WTC11 (cell line): ENCODE results near the gene SERPINH1. TPM values are rescaled to one million over a fixed set of nuclear protein-coding genes. Genes with fewer than 3 reads are reported as not detected.

Source experiments
- ATAC-seq: fragments of 200-7000 bp; cut with Tn5 transposase; 2 replicates; pipeline ENCODE4 v1.10.0; 2021; ENCODE audit warnings: mild to moderate bottlenecking, moderate library complexity
- CTCF ChIA-PET: fragments of 300-600 bp; sonication (Branson Sonifier 250); formaldehyde crosslinking; loops from one replicate; lab custom pipeline; 2021; ENCODE audit warnings: antibody characterized with exemption; lab: Charles Lee
- POLR2A ChIA-PET: fragments of 350-600 bp; sonication (Branson Sonifier 250); formaldehyde crosslinking; loops from one replicate; lab custom pipeline; 2021; ENCODE audit warnings: antibody characterized with exemption; lab: Charles Lee
- DNase-seq: peaks from one replicate; pipeline ENCODE4 v3.0.0; 2021; ENCODE audit warnings: low spot score
- H3K27ac Mint-ChIP-seq: 2 replicates; pipeline ENCODE4 v1.8.0; 2021; ENCODE audit warnings: mixed read lengths
- H3K27me3 Mint-ChIP-seq: 2 replicates; pipeline ENCODE4 v1.8.0; 2021; ENCODE audit warnings: low read depth, mild to moderate bottlenecking, moderate library complexity, mixed read lengths
- H3K36me3 Mint-ChIP-seq: 2 replicates; pipeline ENCODE4 v1.8.0; 2021; ENCODE audit warnings: mixed read lengths
- H3K4me1 Mint-ChIP-seq: 2 replicates; pipeline ENCODE4 v1.8.0; 2022; ENCODE audit warnings: mixed read lengths
- H3K4me3 Mint-ChIP-seq: 2 replicates; pipeline ENCODE4 v1.8.0; 2021; ENCODE audit warnings: mild to moderate bottlenecking, moderate library complexity, mixed read lengths
- H3K9me3 Mint-ChIP-seq: 2 replicates; pipeline ENCODE4 v1.8.0; 2021; ENCODE audit warnings: mixed read lengths
- ARID4B ChIP-seq: sonication (generic); formaldehyde crosslinking; IDR thresholded peaks from 2 replicates; pipeline ENCODE4 v1.8.0; 2023; ENCODE audit warnings: missing genetic modification reagents, mild to moderate bottlenecking, borderline replicate concordance
- EMX1 ChIP-seq: fragments of 250-450 bp; sonication (Bioruptor Pico); IDR thresholded peaks from 2 replicates; pipeline ENCODE4 v1.8.0; 2021; ENCODE audit warnings: mild to moderate bottlenecking
- GABPB1 ChIP-seq: sonication (generic); formaldehyde crosslinking; IDR thresholded peaks from 2 replicates; pipeline ENCODE4 v1.8.1; 2023; ENCODE audit warnings: mild to moderate bottlenecking, missing genetic modification reagents
- HMGXB4 ChIP-seq: sonication (generic); formaldehyde crosslinking; IDR thresholded peaks from 2 replicates; pipeline ENCODE4 v1.8.1; 2023; ENCODE audit warnings: mild to moderate bottlenecking, moderate library complexity, missing genetic modification reagents
- MAX ChIP-seq: sonication (generic); formaldehyde crosslinking; IDR thresholded peaks from 2 replicates; pipeline ENCODE4 v1.8.0; 2022; ENCODE audit warnings: mild to moderate bottlenecking, missing genetic modification reagents
- NFATC4 ChIP-seq: fragments of 250-450 bp; sonication (Bioruptor Pico); IDR thresholded peaks from 2 replicates; pipeline ENCODE4 v1.9.0; 2021; ENCODE audit warnings: mild to moderate bottlenecking
- OVOL2 ChIP-seq: fragments of 250-450 bp; sonication (Bioruptor Pico); IDR thresholded peaks from 2 replicates; pipeline ENCODE4 v1.9.0; 2021; ENCODE audit warnings: mild to moderate bottlenecking, borderline replicate concordance
- PREB ChIP-seq: sonication (generic); formaldehyde crosslinking; IDR thresholded peaks from 2 replicates; pipeline ENCODE4 v1.8.1; 2022; ENCODE audit warnings: mild to moderate bottlenecking, missing genetic modification reagents, moderate library complexity, borderline replicate concordance
- USF2 ChIP-seq: sonication (generic); formaldehyde crosslinking; IDR thresholded peaks from 2 replicates; pipeline ENCODE4 v1.8.1; 2023; ENCODE audit warnings: mild to moderate bottlenecking, missing genetic modification reagents, moderate library complexity
- ZNF121 ChIP-seq: sonication (generic); formaldehyde crosslinking; IDR thresholded peaks from 2 replicates; pipeline ENCODE4 v1.8.0; 2023; ENCODE audit warnings: missing genetic modification reagents
- ZNF219 ChIP-seq: sonication (generic); formaldehyde crosslinking; IDR thresholded peaks from 2 replicates; pipeline ENCODE4 v1.8.0; 2023; ENCODE audit warnings: missing genetic modification reagents, mild to moderate bottlenecking, borderline replicate concordance
- ZNF416 ChIP-seq: fragments of 250-450 bp; sonication (Bioruptor Pico); IDR thresholded peaks from 2 replicates; pipeline ENCODE4 v1.9.0; 2021; ENCODE audit warnings: mild to moderate bottlenecking, inconsistent platforms
- total RNA-seq: library from RNA; stranded (reverse); gene quantifications from 3 replicates; pipeline ENCODE4 v1.2.3, GENCODE V29; 2021

SERPINH1 gene
- total RNA-seq, 1 experiment from 2014 or later, result 411 TPM

GRCh38 chr11:75574698-75575602 lies 12.9 kb downstream of the SERPINH1 start:
- peak; percentile 61 for ATAC-seq
- no peaks in the 10 kb centered on the region for H3K27me3 Mint-ChIP-seq
- 0 out of 2 replicates have a peak overlapping the region, but pooled peaks have one; percentile 31 for H3K27ac Mint-ChIP-seq
- CTCF ChIA-PET, result interaction anchor here (0.7 to 3.4 kb wide), 15 partner anchors 8 to 131 kb away, joined by 3 to 46 read pairs (median 5); partner anchors contain the start of genes GDPD5 and SERPINH1
- H3K9me3 Mint-ChIP-seq, result no peaks in the 10 kb centered on the region
- no peak for DNase-seq
- POLR2A ChIA-PET, result interaction anchor here (0.5 to 4.0 kb wide), 13 partner anchors 8 to 149 kb away, joined by 3 to 27 read pairs (median 4); partner anchors contain the start of gene SERPINH1
- H3K36me3 Mint-ChIP-seq, result peaks cover 32% of the 10 kb centered on the region
- TF ChIP-seq EMX1 (0 out of 2 replicates have a peak, but pooled peaks have one; percentile 20), HMGXB4 (CRISPR knock-in tag) (peak; percentile 32; the same call in 1 of the 2 replicates), ZNF121 (CRISPR knock-in tag) (0 out of 2 replicates have a peak, but pooled peaks have one; percentile 1), GABPB1 (no peak)
- peaks cover 11% of the 10 kb centered on the region for H3K4me1 Mint-ChIP-seq
- no peak overlapping the region for H3K4me3 Mint-ChIP-seq

GRCh38 chr11:75576017-75576416 lies 14.0 kb downstream of the SERPINH1 start:
- Mint-ChIP-seq H3K27me3 (peaks cover 5% of the 10 kb centered on the region; the same call in 1 of the 2 replicates), H3K9me3 (no peaks in the 10 kb centered on the region), H3K4me1 (peaks cover 11% of the 10 kb centered on the region), H3K27ac (no peak overlapping the region), H3K36me3 (peaks cover 21% of the 10 kb centered on the region), H3K4me3 (no peak overlapping the region)
- no peak for DNase-seq
- peak; percentile 9; the same call in 1 of the 2 replicates for ATAC-seq
- ChIA-PET POLR2A (interaction anchor here (0.6 to 3.4 kb wide), 8 partner anchors 7 to 100 kb away, joined by 3 to 26 read pairs (median 4); no protein-coding TSS in a partner anchor), CTCF (interaction anchor here (0.6 to 3.4 kb wide), 15 partner anchors 9 to 201 kb away, joined by 3 to 46 read pairs (median 4); partner anchors contain the start of gene SERPINH1)
- no peak for TF ChIP-seq USF2 (CRISPR knock-in tag)
- no peak for TF ChIP-seq MAX (CRISPR knock-in tag)
- TF ChIP-seq ZNF219 (CRISPR knock-in tag), result no peak
- TF ChIP-seq OVOL2 (CRISPR knock-in tag), result no peak
- TF ChIP-seq ZNF416 (CRISPR knock-in tag), result no peak
- no peak for TF ChIP-seq PREB (CRISPR knock-in tag)
- TF ChIP-seq ARID4B (CRISPR knock-in tag), result no peak
- peak; percentile 52; the same call in 1 of the 2 replicates for TF ChIP-seq NFATC4 (CRISPR knock-in tag)
